Progenitor cell of endocrine pancreas (in vitro differentiated cells): ENCODE data around the gene SMAD5. TPM values are rescaled to one million over a fixed set of nuclear protein-coding genes. Genes with fewer than 3 reads are reported as not detected.

Source experiments
- DNase-seq: peaks from one replicate; pipeline ENCODE4 v3.0.0; 2021; ENCODE audit warnings: low spot score; ENCODE audit not compliant: unreplicated experiment
- H3K27ac Mint-ChIP-seq: 2 replicates; pipeline ENCODE4 v1.8.0; 2021; ENCODE audit warnings: mild to moderate bottlenecking, moderate library complexity, mixed read lengths
- H3K27me3 Mint-ChIP-seq: 2 replicates; pipeline ENCODE4 v1.8.0; 2021; ENCODE audit warnings: mixed read lengths
- H3K36me3 Mint-ChIP-seq: 2 replicates; pipeline ENCODE4 v1.8.0; 2022; ENCODE audit warnings: mixed read lengths; ENCODE audit not compliant: insufficient read depth
- H3K4me1 Mint-ChIP-seq: 2 replicates; pipeline ENCODE4 v1.8.0; 2021; ENCODE audit warnings: low read depth, mixed read lengths
- H3K4me3 Mint-ChIP-seq: 2 replicates; pipeline ENCODE4 v1.8.0; 2021; ENCODE audit warnings: low read depth, mild to moderate bottlenecking, moderate library complexity, mixed read lengths
- H3K9me3 Mint-ChIP-seq: 2 replicates; pipeline ENCODE4 v1.8.0; 2021; ENCODE audit warnings: low read depth, mixed read lengths
- total RNA-seq: library from RNA; stranded (reverse); gene quantifications from 2 replicates; pipeline ENCODE4 v1.2.1, GENCODE V29; 2021
- TF ChIP-seq, protein P1 (sequence below): fragments of 200-600 bp; sonication (generic); IDR thresholded peaks from one replicate; pipeline ENCODE4 v1.5.0; 2021; ENCODE audit warnings: antibody characterized with exemption, mild to moderate bottlenecking; ENCODE audit not compliant: unreplicated experiment

SMAD5 gene
- total RNA-seq, 1 donor from 2014 or later: 92.3 TPM

DNA sequence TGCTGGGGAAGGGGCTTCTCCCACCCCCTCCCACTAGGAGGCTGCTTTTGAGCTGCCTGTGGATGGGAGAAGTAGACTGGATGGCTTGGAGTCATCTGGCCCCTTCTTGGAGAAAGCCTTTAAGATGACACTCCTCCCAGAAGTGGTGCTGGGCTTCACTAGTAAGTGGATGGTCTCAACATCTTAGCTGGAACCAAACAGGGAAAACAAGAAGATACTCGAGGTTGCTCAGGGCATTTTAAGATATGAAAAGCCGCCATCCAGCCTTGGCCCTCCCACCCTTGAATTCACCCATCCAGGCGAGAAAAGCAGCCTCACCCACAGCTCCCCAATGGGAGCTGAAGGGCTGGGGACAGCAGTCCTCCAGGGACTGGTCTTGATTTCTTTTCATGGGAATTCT lies 68.1 kb downstream of the SMAD5 start:
- TF ChIP-seq, protein P1, sequence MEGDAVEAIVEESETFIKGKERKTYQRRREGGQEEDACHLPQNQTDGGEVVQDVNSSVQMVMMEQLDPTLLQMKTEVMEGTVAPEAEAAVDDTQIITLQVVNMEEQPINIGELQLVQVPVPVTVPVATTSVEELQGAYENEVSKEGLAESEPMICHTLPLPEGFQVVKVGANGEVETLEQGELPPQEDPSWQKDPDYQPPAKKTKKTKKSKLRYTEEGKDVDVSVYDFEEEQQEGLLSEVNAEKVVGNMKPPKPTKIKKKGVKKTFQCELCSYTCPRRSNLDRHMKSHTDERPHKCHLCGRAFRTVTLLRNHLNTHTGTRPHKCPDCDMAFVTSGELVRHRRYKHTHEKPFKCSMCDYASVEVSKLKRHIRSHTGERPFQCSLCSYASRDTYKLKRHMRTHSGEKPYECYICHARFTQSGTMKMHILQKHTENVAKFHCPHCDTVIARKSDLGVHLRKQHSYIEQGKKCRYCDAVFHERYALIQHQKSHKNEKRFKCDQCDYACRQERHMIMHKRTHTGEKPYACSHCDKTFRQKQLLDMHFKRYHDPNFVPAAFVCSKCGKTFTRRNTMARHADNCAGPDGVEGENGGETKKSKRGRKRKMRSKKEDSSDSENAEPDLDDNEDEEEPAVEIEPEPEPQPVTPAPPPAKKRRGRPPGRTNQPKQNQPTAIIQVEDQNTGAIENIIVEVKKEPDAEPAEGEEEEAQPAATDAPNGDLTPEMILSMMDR: no peak
- Mint-ChIP-seq H3K9me3 (peaks cover 5% of the 10 kb centered on the region), H3K27me3 (peaks cover 51% of the 10 kb centered on the region), H3K36me3 (peaks cover 3% of the 10 kb centered on the region), H3K4me3 (no peak overlapping the region), H3K4me1 (peaks cover 13% of the 10 kb centered on the region), H3K27ac (no peak overlapping the region)
- DNase-seq: no peak

DNA sequence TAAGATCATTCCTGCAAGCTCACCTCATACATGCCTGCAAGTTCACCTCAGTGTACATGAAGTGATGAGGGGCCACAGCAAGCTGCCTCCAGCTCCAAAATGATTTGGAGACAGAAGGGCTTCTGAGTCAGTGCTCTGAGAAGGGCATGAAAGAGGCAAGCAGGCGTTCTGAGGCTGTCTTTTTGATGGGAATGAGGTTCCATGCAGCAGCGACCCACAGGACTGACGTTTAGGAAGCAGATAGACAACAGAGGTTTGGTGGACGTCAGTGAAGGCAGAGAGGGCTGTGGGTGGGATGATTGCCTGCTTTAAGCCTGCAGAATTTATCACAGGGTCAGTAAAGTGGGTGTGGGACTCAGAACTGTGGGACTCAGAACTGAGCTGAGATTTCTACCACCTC lies 69.2 kb downstream of the SMAD5 start:
- Mint-ChIP-seq H3K27ac (no peak overlapping the region), H3K4me1 (peaks cover 5% of the 10 kb centered on the region), H3K36me3 (peaks cover 5% of the 10 kb centered on the region)

DNA sequence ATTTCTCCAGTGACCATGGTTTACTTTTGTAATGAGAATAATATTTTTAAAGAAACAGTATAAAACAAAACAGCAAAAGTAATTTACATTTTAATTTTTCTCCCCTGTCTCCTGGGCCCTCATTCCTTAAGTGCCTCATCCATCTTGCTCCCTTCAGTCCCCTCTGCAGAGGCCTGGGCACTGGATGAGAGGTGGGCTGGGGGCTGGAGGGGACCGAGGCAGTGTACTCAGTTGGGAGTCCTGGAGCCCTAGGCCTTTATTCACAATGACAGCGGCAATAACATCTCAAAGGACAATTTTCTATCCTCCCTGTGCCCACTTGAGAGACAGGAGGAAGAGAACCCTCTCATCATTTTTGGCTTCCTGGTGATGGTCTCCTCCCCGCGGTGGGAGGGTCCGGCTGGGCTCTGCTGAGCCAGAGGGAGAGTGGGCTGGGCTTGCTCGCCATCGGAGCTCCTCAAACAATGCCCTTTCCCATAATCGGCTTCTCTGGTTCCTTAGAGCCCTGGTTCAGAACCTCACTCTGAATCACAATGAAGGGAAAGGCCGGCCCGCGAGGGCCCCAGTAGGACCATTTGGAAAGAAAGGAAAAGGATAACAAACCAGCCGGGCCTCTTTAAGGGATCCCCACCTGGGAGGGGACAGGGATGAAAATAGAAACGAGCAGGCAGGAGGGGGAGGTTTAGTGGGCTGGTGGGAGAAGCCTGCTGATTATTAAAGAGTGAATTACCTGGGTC lies 70.0 kb downstream of the SMAD5 start:
- H3K36me3 Mint-ChIP-seq: peaks cover 5% of the 10 kb centered on the region
- H3K4me3 Mint-ChIP-seq: peak overlapping the region; percentile 29
- H3K27me3 Mint-ChIP-seq: peaks cover 37% of the 10 kb centered on the region

More for the DNA sequence above, 69.2 kb downstream of the SMAD5 start:
- no peak overlapping the region for H3K4me3 Mint-ChIP-seq
- H3K27me3 Mint-ChIP-seq: peaks cover 45% of the 10 kb centered on the region
- TF ChIP-seq, protein P1: no peak
- H3K9me3 Mint-ChIP-seq: peaks cover 5% of the 10 kb centered on the region
- DNase-seq: no peak

DNA sequence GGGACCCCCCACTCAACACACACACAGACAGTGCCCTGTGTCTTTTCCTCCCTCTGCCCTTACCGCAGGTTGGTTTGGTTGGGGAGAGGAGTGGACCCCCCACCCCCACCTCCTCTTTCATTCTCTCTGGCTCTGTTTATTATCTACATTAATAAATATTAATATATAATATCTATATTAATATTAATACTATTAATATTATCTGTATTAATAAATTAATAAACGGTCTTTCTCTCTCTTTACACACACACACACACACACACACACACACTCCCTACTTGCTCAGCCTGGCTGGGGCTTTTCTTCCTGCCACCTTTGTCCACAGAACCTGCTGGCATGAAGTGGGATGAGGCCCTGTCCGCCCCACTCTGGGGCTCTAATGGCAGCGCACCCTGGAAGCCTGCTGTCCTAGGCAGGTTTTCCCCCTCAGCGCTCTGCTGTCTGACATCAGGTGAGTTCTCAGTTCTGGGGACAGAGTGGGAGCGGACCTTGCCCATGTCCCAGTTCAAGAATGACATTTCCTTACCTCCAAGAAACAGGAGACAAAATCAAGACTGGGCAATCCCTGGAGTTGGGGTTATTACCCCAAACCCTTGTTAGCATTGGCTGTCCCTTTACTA lies 70.8 kb downstream of the SMAD5 start:
- no peak for DNase-seq
- H3K4me3 Mint-ChIP-seq: no peak overlapping the region
- TF ChIP-seq, protein P1: no peak
- peaks cover 33% of the 10 kb centered on the region for H3K27me3 Mint-ChIP-seq
- no peak overlapping the region for H3K27ac Mint-ChIP-seq
- peaks cover 5% of the 10 kb centered on the region for H3K4me1 Mint-ChIP-seq
- H3K9me3 Mint-ChIP-seq: peaks cover 5% of the 10 kb centered on the region
- H3K36me3 Mint-ChIP-seq: peaks cover 4% of the 10 kb centered on the region

More for the DNA sequence above, 70.0 kb downstream of the SMAD5 start:
- DNase-seq: no peak
- peaks cover 5% of the 10 kb centered on the region for H3K9me3 Mint-ChIP-seq
- no peak overlapping the region for H3K27ac Mint-ChIP-seq
- H3K4me1 Mint-ChIP-seq: peaks cover 5% of the 10 kb centered on the region
- TF ChIP-seq, protein P1: no peak

DNA sequence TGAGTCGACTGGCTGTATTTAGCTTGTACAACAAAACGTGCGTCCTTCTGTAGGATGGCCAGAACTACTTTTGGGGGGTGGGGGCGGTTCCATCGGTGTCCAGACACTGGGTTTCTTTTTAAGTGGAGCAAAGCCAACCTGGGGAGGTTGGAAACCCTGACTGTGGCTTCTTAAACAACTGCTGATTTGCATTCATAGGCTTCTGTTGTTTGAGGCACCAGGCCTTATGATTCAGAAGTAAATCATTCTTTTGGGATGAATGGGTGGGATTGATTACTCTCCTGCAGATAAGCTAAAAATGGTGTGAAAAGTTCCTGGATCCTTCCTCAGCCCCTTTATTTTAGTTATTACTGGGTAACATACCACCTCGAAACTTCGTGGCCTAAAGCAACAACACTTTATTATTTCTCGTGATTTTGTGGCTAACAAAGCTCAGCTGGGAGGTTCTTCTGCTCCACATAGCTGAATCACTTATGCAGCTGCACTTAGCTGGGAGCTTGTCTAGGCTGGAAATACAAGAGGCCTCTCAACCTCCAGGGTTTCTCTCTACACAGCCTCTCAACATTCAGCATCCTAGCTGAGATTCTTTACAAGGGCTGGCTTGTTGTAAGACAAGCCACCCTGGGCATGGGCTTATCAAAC lies 72.5 kb downstream of the SMAD5 start:
- TF ChIP-seq, protein P1: no peak
- Mint-ChIP-seq H3K4me3 (no peak overlapping the region), H3K27ac (no peak overlapping the region), H3K36me3 (peaks cover 4% of the 10 kb centered on the region), H3K27me3 (peaks cover 32% of the 10 kb centered on the region), H3K9me3 (peaks cover 5% of the 10 kb centered on the region), H3K4me1 (peaks cover 5% of the 10 kb centered on the region)
- no peak for DNase-seq
